Thoracic aorta (tissue), 2 donors: ENCODE data around the gene PBXIP1. TPM values are rescaled to one million over a fixed set of nuclear protein-coding genes. Genes with fewer than 3 reads are reported as not detected.

ENCODE experiments used
- ATAC-seq: fragments of 150-250 bp; one replicate; pipeline ENCODE4 v1.8.0; 2017; ENCODE audit warnings: low read depth; ENCODE audit not compliant: insufficient number of reproducible peaks, low FRiP score
- DNase-seq: peaks from one replicate; pipeline ENCODE4 v3.0.0-alpha.2; 2020; ENCODE audit warnings: low spot score
- H3K27ac ChIP-seq, 2 donors: fragments of 200-600 bp; sonication (generic); 1 replicate in 1 of 2; 2 replicates in 1 of 2; pipeline ENCODE4 v1.5.1; 2016; ENCODE audit warnings: mild to moderate bottlenecking in 2 of 2, moderate library complexity in 2 of 2
- H3K27me3 ChIP-seq: fragments of 200-600 bp; sonication (generic); replicated peaks from 2 replicates; pipeline ENCODE4 v1.6.0; 2016; ENCODE audit warnings: mild to moderate bottlenecking; ENCODE audit not compliant: insufficient read depth
- H3K36me3 ChIP-seq: fragments of 200-600 bp; sonication (generic); one replicate; pipeline ENCODE4 v1.5.1; 2016
- H3K4me1 ChIP-seq, 2 donors: fragments of 200-600 bp; sonication (generic); 1 replicate in 1 of 2; 2 replicates in 1 of 2; pipeline versions ENCODE4 v1.5.1 to v1.6.0; 2016; ENCODE audit warnings: low read depth in 2 of 2, mild to moderate bottlenecking in 1 of 2; ENCODE audit not compliant: control insufficient read depth in 1 of 2
- H3K4me3 ChIP-seq: fragments of 200-600 bp; sonication (generic); 2 replicates; pipeline ENCODE4 v1.5.1; 2016; ENCODE audit warnings: mild to moderate bottlenecking
- H3K9me3 ChIP-seq: fragments of 200-600 bp; sonication (generic); 2 replicates; pipeline ENCODE4 v1.5.1; 2016
- total RNA-seq, 2 donors: library from RNA; depleted of rRNA; stranded (reverse); fragments of >200 nt; gene quantifications; one replicate each; pipeline versions ENCODE4 v1.1.0 to v1.2.3, GENCODE V29; 2016
- TF ChIP-seq, protein P1 (sequence below): fragments of 200-600 bp; sonication (generic); IDR thresholded peaks from one replicate; pipeline ENCODE4 v1.5.1; 2019; ENCODE audit warnings: antibody characterized with exemption

PBXIP1 gene
- total RNA-seq, 2 donors from 2014 or later = 185 to 227 TPM

DNA sequence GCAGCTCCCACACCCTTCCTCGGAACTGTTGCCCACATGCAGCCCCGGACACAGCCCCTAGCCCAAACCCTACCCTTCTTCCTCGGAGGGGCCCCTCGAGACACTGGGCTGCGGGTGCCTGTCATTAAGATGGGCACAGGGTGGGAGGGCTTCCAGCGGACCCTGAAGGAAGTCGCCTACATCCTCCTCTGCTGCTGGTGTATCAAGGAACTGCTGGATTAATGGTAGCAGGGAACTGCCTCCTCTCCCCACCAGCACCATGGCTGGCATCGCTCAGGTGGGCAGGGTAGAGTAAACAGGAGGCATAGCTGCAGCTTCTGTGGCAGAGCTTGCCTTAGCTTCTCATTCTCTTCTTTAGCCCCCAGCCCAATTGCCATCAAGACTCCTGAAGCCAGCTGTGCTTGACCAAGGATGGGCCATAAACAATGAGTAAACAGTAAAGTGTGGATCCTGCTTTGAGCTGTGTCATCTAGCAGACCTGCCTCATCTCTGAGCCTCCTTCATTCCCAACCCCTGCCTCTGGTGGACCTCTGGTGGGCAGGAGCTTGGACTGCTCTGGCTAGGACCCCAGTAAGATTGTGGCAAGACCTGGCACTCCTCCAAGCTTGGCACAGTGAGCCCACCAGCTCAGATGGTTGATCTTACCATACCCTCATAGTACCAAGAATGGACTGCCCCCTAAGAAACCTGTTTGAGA lies 37.8 kb upstream of the PBXIP1 start, which contains the start of gene LENEP:
Gene LENEP (plus strand): TSS at position 15 of the 697 bp plus-strand sequence. CDS start 22 bp downstream, at position 37.
- no peak for DNase-seq
- peaks cover 0 to 1% of the 10 kb centered on the region in 2 donors for H3K4me1 ChIP-seq
- H3K27me3 ChIP-seq = no peaks in the 10 kb centered on the region
- no peaks in the 10 kb centered on the region for H3K9me3 ChIP-seq
- no peak within 1 kb of the TSS for H3K4me3 ChIP-seq
- H3K36me3 ChIP-seq = peaks cover 6% of the 10 kb centered on the region
- no peak for ATAC-seq
- no peak within 1 kb of the TSS for H3K27ac ChIP-seq
- TF ChIP-seq, protein P1, sequence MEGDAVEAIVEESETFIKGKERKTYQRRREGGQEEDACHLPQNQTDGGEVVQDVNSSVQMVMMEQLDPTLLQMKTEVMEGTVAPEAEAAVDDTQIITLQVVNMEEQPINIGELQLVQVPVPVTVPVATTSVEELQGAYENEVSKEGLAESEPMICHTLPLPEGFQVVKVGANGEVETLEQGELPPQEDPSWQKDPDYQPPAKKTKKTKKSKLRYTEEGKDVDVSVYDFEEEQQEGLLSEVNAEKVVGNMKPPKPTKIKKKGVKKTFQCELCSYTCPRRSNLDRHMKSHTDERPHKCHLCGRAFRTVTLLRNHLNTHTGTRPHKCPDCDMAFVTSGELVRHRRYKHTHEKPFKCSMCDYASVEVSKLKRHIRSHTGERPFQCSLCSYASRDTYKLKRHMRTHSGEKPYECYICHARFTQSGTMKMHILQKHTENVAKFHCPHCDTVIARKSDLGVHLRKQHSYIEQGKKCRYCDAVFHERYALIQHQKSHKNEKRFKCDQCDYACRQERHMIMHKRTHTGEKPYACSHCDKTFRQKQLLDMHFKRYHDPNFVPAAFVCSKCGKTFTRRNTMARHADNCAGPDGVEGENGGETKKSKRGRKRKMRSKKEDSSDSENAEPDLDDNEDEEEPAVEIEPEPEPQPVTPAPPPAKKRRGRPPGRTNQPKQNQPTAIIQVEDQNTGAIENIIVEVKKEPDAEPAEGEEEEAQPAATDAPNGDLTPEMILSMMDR = no peak

DNA sequence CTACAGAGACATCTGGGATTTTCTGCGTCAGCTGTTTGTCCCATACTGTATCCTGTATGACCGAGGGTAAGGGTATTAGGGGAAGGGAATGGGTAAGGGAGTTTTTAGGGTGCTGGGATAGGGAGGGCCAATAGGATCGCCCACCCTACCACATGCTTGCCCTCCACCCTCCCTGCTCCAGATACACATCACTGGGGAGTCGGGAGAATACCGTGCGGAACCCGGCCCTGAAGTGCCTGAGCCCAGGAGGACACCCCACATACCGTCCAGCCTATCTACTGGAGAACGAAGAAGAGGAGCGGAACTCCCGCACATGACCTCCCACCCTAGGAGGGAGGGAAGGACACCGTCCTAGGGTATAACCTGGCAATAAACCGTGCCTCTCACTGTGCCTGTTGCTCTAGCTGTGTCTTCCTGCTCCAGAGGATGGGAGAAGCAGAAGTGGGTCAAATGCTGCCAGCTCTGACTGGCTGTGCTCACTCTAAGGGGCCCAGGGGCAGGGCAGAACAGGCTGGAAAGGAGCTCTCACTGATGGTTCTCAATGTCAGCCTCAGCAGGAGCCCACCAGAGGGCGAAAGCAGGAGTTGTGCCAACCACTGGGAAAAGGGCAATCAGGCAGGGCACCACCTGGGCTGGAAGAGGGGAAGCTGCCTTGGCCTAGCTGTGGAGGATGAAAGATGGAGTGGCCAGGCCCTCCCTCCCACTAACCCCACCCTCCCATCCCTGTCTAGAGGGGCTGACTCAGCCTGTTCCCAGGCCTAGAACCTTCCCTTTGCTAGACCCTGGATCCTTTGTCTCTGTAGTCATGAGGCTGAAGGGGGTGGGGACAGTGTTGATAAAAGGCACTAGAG lies 37.0 kb upstream of the PBXIP1 start:
- ATAC-seq = no peak
- peaks cover 10% of the 10 kb centered on the region for H3K36me3 ChIP-seq

DNA sequence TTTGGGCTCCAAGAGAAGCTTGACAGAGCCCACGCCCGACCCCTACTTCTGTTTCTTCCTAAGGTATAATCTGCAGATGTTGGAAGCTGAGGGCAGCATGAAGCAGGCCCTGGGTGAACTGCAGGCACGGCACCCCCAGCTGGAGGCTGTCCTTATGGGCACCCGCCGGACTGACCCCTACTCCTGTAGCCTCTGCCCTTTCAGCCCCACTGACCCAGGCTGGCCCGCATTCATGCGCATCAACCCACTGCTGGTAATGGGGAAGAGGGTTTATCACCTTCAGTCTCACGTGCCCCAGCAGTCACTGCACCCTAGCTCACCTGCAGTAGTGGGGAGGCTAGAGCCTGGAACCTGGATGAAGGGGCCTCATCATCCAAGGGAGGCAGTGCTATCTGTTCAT lies 34.4 kb upstream of the PBXIP1 start:
- Histone ChIP-seq H3K27me3 (no peaks in the 10 kb centered on the region), H3K27ac (no peak overlapping the region), H3K4me3 (no peak overlapping the region), H3K36me3 (peaks cover 17% of the 10 kb centered on the region), H3K9me3 (no peaks in the 10 kb centered on the region), H3K4me1 (no peaks in the 10 kb centered on the region)
- ATAC-seq = no peak
- TF ChIP-seq, protein P1 = no peak
- no peak for DNase-seq

More for the DNA sequence above, 37.0 kb upstream of the PBXIP1 start:
- Histone ChIP-seq H3K27ac (no peak overlapping the region), H3K4me3 (no peak overlapping the region), H3K27me3 (no peaks in the 10 kb centered on the region), H3K4me1 (no peaks in the 10 kb centered on the region), H3K9me3 (no peaks in the 10 kb centered on the region)
- DNase-seq = no peak
- TF ChIP-seq, protein P1 = no peak

DNA sequence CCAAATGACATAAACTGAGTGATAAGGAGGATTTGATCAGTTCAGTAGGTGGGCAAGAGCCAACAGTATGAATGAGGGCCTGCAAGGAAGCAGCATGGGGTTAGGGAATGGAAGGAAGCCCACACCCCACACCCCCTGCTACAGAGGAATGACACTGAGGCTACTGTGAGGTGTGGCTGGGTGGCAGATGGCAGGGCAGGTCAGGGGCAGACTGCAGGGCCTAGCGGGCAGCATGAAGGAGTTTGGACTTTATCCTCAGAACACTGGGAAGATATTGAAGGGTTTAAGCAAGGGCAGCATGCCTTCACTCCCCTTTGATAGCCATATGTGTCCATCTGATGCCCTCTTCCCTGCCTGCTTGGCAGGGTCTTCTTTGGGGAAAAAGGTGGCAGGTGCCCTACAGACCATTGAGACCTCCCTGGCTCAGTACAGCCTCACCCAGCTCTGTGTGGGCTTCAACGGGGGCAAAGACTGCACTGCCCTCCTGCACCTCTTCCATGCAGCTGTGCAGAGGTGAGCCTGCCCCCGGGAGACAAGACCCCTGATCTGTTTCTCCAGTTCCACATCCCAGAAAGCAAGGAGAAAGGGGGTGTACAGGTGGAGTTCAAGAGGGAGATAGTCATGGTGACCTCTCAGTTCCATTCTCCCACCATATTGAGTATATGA lies 33.4 kb upstream of the PBXIP1 start:
- Histone ChIP-seq H3K36me3 (peaks cover 17% of the 10 kb centered on the region), H3K9me3 (no peaks in the 10 kb centered on the region), H3K27ac (no peak overlapping the region), H3K4me1 (peaks cover 0 to under 1% of the 10 kb centered on the region in 2 donors), H3K4me3 (no peak overlapping the region), H3K27me3 (no peaks in the 10 kb centered on the region)
- TF ChIP-seq, protein P1 = no peak
- ATAC-seq (no peak), DNase-seq (no peak)
